CD4-positive, alpha-beta T cell treated with Interleukin-15 for 4 hours (primary cell): Measurements from ENCODE around the gene ATP5MC3.
A peak's percentile ranks its signal among the peaks of the same experiment; 100 is the strongest.
"Not testable (repeated sequence)": the region's sequence is repeated elsewhere in the genome, so short reads cannot be mapped to it uniquely, and the experiment has no call there.

ENCODE experiments used
- DNase-seq: peaks from one replicate; pipeline ENCODE4 v3.0.0-alpha.2; 2020; ENCODE audit warnings: low spot score

ATP5MC3 gene

DNA sequence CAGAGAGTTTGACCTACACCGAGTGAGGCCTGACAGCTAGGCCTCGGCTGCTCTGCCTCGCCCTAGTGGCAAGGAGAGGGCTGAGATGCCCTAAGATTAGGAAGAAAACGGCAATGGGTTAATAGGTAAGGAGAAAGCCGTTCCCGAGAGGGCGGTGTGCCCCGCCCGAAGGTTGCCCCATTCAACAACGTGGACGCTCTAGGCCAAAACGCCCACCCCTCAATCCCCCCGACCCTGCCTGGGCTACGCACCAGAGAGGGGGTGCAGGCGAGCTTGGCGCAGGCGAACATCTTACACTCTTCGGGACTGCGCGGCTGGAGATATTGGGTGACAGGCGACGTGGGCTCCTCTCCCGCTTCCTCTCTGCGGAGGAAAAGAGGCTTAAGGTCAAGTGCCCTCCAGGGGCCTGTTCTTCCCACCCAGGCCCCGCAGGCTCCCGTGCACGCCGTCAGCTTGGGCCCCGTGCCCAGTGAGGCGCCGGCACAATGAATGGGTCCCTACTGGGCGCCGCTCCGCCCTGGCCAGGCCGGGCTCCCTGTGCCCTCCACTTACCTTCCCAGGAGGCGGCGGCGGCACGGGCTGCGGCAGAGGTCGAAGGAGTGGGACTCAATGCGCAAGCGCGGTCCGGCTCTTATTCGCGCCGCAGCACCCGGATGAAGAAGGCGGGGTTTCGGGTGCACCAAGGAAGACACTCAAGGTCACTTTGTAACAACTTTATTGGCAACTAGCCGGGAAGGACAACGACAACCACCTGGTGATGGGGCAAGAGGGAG lies at the start of gene ATP5MC3:
TSS of gene ATP5MC3 (minus strand) at position 607 of the 773 bp plus-strand sequence. CDS start at position 290, 317 bp downstream.
- peak; percentile 95 for DNase-seq

DNA sequence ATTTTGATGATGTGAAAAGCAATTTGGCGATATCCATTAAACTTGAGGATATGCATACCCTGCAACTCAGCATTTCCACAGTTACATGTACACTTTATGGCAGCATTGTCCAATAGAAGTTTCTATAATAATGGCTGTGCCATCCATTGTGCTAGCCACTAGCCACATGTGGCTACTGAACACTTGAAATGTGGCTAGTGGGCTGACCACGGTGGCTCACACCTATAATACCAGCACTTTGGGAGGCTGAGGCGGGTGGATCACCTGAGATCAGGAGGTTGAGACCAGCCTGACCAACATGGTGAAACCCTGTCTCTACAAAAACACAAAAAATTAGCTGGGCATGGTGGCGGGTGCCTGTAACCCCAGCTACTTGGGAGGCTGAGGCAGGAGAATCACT lies 47.1 kb upstream of the ATP5MC3 start:
- DNase-seq, result not testable (repeated sequence)

DNA sequence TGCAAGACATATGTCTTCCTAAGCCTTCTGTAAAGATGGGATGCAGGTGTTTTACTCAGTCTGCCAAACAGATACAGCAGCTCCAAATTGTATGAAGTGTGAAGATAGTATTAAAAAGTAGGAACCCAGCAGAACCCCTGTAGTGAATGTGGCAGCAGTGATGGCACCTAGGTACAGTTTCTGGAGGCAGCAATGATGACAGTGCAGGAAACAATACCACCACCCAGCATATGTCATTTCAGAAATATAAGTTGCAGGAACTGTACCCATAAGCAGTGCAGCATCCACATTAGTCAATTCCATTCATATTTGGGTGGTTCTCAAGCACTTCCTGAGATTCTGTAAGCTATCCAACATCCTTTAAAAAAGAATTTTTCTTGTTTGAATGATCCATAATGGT lies 46.7 kb upstream of the ATP5MC3 start:
- no peak for DNase-seq

DNA sequence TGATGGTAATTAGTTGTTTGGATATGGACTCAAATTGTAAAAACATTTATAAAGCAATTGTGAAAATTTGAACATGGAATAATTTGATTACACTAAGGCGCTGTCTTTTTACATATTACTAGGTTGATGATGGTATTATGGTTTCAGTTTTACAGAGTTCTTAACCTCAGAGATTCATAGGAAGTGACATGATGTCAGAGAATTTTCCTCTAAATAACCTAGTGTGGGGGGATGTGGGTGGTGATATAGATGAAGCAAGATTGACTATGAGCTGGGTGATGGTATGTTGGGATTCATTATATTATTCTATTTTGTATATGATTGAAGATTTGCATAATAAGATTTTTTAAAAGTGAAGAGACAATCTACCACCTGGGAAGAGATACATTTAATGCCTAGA lies 45.9 kb upstream of the ATP5MC3 start:
- DNase-seq, result no peak

DNA sequence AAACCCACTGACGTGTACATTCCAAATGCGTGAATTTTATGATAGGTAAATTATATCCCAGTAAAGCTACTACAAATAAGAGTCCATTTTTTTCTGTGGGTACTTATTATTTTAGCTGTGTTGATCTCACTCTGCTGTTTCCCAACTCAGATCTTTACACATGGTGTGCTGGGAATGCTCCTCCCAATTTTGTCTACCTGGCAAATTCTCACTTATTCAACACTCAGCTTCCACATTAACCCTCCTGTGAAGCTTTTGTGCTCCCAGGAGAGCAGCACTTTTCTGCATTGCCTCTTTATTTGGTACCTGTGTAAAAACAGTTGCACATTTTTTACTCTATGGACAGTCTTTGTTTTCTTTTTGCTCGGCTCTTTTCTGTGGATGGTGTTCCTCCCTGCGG lies 38.6 kb upstream of the ATP5MC3 start:
- DNase-seq, result no peak

DNA sequence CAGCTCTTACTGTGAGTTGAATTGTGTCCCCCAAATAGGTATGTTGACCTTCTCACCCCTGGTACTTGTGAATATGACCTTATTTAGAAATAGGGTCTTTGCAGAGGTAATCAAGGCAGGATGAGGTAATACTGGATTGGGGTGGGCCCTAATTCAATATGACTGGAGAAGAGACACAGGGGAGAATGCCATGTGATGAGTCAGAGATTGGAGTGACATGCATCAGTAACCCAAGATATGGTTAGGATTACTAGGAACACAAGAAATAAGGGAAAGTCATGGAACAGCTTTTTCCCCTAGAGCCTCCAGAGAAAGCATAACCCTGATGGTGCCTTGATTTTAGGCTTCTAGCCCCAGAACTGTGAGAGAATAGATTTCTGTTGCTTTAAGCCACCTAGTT lies 37.0 kb upstream of the ATP5MC3 start:
- DNase-seq, result no peak

DNA sequence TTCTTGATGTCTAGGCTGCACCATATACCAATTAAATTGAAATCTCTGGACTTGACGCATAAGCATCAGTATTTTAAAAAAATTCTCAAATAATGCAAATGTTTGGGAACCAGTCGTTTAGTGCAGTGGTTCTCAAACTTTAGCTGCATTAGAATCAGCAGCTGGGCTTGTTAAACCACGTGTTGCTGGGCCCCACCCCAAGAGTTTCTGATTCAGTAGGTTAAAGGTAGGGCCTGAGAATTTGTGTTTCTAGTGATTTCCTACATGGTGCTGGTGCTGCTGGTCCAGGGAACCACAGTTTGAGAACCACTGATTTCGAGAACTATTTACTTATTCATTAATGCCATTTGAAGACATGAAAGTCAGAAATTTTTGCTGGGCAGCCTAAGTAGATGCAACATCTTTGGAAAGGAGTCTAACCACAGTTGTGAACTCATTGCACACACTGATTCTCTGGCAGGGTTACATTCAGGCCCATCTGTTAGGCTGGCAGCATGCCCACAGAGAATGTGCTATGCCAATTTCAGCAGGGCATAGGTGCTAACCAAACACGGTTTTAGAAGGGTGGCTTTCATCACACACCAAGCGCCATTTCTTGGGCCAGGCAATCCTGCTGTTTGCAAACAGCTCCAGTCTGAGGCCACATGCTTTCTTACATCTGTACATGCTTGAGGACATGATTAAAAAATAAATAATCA lies 26.4 kb upstream of the ATP5MC3 start:
- peak; percentile 3 for DNase-seq

DNA sequence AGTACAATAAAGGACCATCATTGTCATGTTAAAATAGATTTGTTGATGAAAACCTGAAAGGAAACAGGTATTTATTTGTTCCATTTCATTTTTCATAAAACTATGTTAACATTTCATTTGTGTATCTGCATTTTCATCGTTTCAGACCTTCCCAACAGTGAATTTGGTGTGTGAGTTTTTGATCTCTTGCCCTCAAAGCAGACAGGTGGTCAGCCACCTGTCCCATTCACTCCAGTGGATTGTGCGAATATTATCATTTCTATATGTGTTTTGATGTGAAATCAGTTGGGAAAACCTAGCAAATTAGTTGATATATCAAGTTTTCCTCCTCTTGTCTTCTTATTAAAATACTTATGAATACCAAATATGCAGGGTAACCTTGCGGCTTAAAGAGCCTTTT lies 25.4 kb upstream of the ATP5MC3 start:
- no peak for DNase-seq

DNA sequence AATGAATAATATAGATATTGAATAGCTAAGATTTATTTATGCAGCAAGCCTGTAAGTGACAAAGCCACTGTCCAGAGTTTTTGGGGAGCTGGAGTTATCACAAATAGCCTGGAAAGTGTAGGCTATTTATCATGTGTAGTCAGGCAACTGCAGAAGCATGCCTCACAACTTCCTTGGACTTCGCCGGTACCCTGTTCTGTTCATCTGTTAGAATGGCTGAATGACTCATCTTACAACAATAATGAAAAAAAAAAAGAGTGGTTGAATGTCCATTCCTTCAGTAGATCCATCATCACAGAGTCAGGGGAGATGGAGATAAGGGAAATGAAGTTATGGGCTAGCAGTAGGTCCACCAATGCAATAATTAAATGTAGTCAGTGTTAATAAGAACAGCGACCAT lies 24.0 kb upstream of the ATP5MC3 start:
- no peak for DNase-seq

DNA sequence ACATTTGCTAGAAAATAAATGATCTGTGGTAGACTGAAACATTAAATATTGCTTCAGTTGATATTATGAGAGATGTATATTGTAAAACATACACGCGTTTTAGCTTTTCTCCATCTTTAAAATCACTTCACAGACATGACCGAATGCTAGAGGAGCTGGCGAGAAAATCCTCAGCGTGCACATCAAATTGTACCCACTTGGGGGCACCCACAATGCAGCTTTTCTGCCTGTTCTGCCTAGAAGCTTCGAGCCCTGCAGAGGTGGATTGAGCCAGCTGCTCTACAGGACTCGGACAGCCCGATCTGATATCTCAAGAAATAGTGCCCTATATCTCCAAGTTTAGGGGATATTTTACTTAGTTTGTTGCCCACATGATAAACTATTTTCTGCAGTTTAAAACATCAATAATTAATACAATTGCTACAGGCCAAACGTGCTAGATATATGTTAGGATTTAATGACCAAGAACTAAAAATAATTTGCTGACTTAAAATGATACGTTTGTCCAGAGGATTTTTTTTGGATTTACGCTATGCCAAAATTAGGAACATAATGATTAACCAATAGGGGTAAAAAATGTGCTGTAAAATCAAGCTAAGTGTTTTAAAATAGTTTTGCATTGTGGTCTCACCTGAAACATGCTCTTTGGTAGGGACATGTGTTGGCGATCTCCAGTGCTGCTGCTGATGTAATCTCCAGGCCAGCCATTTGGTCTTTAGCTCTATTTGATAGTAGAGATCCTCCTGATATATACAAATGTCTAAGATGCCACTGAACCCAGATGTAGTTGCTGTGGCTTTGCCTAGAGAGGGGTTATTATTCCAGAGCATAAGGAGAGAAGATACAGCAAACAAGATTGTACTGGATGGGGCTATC lies 22.3 kb upstream of the ATP5MC3 start:
- peak; percentile 37 for DNase-seq

DNA sequence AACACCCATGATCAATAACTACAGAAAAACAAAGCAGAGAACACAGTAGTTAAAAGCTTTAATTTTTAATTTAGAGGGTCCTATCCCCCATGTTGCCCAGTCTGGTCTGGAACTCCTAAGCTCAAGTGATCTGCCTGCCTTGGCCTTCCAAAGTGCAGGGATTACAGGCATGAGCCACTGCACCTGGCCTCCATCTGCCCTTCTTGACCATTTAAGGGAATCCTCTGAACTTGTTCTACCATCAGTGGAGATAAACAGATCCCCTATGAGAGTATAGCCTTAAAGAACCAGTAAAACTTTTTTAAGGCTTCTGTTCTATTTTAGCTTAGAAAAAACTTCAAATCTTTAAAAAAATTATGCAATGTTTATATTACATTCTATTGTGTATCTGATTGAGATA lies 13.5 kb upstream of the ATP5MC3 start:
- DNase-seq, result no peak

DNA sequence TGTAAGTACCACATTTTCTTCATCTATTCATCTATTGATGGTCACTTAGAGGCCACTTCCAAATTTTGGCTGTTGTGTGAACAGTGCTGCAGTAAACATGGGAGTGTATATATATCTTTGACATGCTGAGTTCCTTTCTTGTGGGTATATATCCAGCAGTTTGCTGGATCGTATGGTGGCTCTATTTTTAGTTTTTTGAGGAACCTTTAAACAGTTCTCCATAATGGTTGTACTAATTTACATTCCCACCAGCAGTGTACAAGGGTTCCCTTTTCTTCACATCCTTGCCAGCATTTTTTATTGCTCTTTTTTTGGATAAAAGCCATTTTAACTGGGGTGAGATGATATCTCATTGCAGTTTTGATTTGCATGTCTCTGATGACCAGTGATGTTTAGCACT lies 7.3 kb upstream of the ATP5MC3 start:
- no peak for DNase-seq

DNA sequence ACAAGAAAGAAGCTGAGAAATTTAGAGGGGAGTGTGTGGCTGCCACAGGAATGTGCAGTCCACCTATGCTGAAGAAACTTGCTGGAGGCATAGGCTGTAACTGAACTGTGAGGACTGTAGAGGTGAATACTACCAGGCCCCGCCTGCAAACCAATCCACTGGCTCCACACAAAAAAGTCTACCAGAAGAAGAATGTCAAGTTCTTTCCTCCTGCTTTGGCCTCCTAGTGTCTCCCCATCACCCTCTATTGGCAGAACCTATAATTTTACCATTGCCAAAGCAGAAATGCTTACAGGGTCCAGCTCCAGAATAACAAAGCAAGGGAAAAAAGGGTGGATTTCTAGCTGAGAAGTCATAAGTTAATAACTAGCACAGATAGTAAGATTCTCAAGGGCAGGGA lies 5.9 kb upstream of the ATP5MC3 start:
- peak; percentile 8 for DNase-seq

DNA sequence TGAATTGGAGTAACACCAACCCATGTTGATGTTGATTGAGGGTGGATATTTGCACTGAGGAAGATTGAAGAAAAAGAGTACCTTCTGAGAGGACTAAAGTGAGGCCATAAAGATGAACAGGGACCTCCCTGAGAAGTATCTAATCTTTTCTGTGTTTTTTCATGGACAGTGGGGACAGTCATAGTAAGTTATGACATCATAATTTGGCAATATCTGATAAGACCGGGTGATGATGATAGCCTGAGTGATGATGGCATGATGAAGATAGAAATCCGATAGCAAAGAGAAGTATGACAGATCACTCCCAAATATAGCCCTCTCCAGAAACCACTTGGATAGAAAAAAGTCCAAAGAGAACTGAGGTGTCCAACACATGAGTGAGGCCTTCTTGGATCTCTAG lies 2.2 kb upstream of the ATP5MC3 start:
- no peak for DNase-seq

DNA sequence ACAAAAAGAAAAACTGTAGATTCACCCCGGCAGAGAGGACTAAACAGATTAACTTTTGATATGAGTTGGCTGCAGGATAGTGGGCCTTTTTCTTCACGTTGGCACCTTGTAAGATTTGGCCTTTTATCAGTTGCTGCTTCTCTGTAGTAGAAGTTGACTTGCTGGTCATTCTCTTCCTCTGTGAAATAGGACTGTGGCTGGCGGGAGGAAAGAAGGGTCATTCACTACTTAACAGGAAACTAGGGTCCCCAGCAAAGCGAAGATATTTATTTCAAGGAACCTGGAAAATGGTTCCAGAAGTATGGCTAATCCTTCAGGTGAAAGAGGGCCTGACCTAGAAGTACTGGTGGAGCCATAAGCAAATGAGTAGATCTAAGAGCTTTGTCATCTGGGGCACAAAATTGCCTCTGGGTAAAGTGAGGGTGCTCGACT lies 383 bp upstream of the ATP5MC3 start:
- DNase-seq, result no peak

DNA sequence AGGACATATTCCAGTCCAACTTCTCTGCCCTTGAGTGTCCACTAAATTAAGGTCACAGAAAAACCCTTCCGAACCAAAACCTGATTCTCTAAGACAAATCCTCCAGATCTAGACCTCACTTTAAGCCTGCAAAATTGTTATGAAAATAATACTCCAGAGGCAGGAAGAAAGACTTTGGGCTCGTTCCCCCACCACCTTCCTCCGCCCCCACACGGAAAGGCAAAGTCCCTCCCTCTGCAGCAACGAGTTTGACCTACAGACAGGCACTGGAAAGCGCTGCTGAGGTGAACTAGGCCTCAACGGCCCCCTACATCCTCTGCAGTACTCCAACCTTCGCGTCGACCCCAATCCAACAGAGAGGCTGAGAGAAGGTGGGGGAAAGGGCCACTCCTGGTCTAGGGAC lies 808 bp downstream of the ATP5MC3 start:
- DNase-seq, result peak; percentile 35

DNA sequence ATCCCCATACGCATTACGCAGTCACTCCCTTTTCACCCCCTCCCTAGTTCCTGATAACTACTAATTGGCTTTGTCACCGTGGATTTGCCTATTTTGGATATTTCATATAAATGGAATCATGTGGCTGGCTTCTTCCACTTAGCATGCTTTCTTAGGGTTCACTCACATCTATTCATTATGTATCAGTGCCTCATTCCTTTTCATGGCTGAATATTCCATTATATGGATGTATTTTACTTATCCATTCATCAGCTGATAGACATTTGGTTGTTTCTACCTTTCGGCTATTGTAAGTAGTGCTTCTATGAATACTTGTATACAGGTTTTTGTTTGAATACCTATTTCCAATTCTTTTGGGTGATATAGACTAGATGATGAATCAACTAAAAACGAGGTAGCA lies 4.9 kb downstream of the ATP5MC3 start:
- no peak for DNase-seq

DNA sequence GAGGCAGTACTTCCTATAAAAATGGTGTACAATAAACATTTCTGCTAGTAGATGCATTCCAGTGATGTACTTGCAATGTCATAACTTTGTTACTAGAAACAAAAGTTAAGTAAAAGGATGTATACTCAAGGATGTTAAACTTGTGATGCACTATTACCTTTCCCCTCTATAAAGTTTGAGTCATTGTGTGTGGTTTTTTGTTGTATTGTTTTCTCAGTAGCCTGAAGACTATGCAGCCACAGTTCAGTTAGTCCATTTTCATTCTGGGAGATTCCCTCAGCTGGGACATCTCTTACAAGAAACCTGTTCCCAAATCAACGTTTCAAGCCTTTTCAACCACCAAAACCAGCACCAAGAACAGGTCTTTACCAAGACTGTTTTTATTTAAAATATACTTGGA lies 5.6 kb downstream of the ATP5MC3 start:
- no peak for DNase-seq

DNA sequence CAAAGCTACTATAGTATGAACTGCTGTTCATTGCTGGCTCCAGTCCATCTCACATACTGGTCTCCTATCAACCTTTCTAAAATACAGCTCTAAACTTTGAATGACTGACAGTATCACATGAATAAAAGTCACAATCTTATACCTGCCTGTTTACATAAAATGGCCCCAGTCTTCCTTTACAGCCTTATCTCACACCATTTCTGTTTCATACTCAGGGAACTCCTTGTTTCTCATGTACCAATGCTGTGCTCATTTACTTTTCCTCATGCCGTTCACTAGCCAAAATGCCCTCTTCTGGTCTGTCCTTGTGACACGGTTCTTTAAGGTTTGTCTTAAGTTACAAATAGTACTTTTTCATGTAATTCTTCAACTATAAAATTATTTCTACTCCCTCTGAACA lies 6.2 kb downstream of the ATP5MC3 start:
- no peak for DNase-seq

DNA sequence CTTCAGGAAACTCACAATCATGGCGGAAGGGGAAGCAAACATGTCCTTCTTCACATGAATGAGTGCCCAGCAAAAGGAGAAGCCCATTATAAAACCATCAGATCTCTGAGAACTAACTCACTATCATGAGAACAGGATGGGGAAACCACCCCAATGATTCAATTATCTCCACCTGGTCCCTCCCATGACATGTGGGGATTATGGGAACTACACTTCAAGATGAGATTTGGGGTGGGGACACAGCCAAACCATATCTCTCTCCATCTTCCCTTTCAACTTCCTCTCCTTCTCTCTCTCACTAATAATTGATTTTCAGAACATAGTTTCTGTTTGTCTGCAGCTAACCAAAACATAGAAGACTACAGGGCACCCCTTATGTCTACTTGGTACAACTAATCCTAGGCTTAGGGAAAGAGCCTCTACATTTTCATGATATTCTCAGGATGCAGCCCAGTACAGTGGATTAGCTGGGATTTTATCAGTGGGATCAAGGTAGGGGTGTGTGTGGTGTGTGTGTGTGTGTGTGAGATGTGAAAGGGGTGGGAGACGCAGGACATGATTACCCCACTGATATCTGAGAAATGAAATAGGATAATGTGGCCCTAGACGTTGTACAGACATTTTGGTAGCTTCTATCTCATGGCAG lies 10.7 kb downstream of the ATP5MC3 start:
- no peak for DNase-seq

DNA sequence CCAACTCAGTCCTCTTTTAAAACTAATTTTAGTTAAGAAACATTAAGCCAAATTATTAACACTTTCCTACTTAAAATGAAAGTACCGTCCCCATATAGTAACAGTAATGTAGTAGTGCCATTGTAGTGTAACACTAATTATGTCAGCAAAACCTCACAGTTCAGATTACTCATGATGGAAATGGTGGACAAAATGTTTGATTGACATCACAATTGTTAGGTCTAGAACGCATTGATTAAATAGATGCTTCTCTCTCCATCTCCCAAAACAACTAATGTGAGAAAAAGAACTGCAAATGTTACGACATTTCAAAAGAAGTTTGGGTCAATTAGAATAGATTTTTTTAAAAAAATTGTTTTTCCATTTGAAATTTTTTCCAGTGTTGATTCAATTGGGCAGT lies 12.3 kb downstream of the ATP5MC3 start:
- DNase-seq, result no peak

DNA sequence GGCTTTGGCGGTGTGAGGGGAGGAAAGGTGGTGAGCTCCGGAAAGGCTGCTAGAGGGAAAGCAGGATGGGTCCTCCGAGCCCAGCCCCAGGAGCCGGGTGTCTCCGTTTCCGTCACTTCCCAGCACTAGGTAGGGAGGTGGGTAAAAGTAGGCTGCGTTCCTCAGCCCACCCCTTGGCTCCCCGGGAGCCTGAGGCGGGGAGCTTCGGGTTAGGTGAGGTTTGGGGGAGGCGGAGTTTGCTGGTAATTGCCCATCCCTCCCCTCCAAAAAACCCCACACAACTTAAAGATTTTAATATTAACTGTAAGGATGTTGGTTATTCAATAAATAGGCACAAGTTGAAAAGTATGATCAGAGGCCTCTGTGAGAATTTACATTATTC lies 13.0 kb downstream of the ATP5MC3 start:
- DNase-seq, result no peak
